H9 (cell line): ENCODE results near the gene ATP7B. TPM values are rescaled to one million over a fixed set of nuclear protein-coding genes. Genes with fewer than 3 reads are reported as not detected.
"Not testable (repeated sequence)": the region's sequence is repeated elsewhere in the genome, so short reads cannot be mapped to it uniquely, and the experiment has no call there.

Source experiments
- DNase-seq: peaks from one replicate; pipeline ENCODE4 v3.0.0-alpha.2; 2017
- H2AFZ ChIP-seq: one replicate; pipeline ENCODE4 v1.6.1; 2013; ENCODE audit warnings: mild to moderate bottlenecking, low read length, control low read depth, moderate library complexity
- H2AK5ac ChIP-seq: 2 replicates; pipeline ENCODE4 v1.6.1; 2013; ENCODE audit warnings: low read length, control low read depth, mixed read lengths; ENCODE audit not compliant: insufficient read length
- H2BK120ac ChIP-seq: one replicate; pipeline ENCODE4 v1.6.1; 2013; ENCODE audit warnings: low read depth, mild to moderate bottlenecking, low read length, control low read depth, inconsistent platforms; ENCODE audit not compliant: poor library complexity, severe bottlenecking
- H2BK12ac ChIP-seq: 2 replicates; pipeline ENCODE4 v1.6.1; 2013; ENCODE audit warnings: low read length, control low read depth, mixed read lengths, low read depth; ENCODE audit not compliant: insufficient read length
- H2BK15ac ChIP-seq: 2 replicates; pipeline ENCODE4 v1.6.1; 2013; ENCODE audit warnings: low read depth, low read length, control low read depth
- H2BK20ac ChIP-seq: one replicate; pipeline ENCODE4 v1.6.1; 2013; ENCODE audit warnings: low read depth, mild to moderate bottlenecking, low read length, control low read depth, inconsistent platforms; ENCODE audit not compliant: poor library complexity, severe bottlenecking
- H2BK5ac ChIP-seq: 2 replicates; pipeline ENCODE4 v1.6.1; 2013; ENCODE audit warnings: low read length, control low read depth, mixed read lengths; ENCODE audit not compliant: insufficient read length
- H3K14ac ChIP-seq: 2 replicates; pipeline ENCODE4 v1.6.1; 2013; ENCODE audit warnings: low read length, control low read depth; ENCODE audit not compliant: insufficient read depth
- H3K18ac ChIP-seq: 2 replicates; pipeline ENCODE4 v1.6.1; 2013; ENCODE audit warnings: low read depth, mild to moderate bottlenecking, mixed read lengths, low read length, control low read depth; ENCODE audit not compliant: insufficient read length
- H3K23ac ChIP-seq: 2 replicates; pipeline ENCODE4 v1.6.1; 2013; ENCODE audit warnings: low read length, control low read depth, mixed read lengths, low read depth; ENCODE audit not compliant: insufficient read length
- H3K23me2 ChIP-seq: 2 replicates; pipeline ENCODE4 v1.6.1; 2013; ENCODE audit warnings: low read depth, mild to moderate bottlenecking, mixed read lengths, low read length, control low read depth; ENCODE audit not compliant: insufficient read length, poor library complexity, severe bottlenecking
- H3K27ac ChIP-seq: 2 replicates; pipeline ENCODE4 v1.5.1; 2013; ENCODE audit warnings: low read length, control low read depth, mixed read lengths, low read depth; ENCODE audit not compliant: insufficient read length
- H3K27me3 ChIP-seq: 2 replicates; pipeline ENCODE4 v1.6.1; 2013; ENCODE audit warnings: low read length, control low read depth, inconsistent platforms; ENCODE audit not compliant: insufficient read depth
- H3K4ac ChIP-seq: 2 replicates; pipeline ENCODE4 v1.6.1; 2013; ENCODE audit warnings: low read depth, mild to moderate bottlenecking, control low read depth, inconsistent platforms, low read length, moderate library complexity
- H3K4me1 ChIP-seq: 2 replicates; pipeline ENCODE4 v1.6.1; 2013; ENCODE audit warnings: low read length, control low read depth, inconsistent platforms; ENCODE audit not compliant: insufficient read depth
- H3K4me2 ChIP-seq: 2 replicates; pipeline ENCODE4 v1.6.1; 2013; ENCODE audit warnings: low read length, control low read depth, mixed read lengths; ENCODE audit not compliant: insufficient read length, insufficient read depth
- H3K56ac ChIP-seq: 2 replicates; pipeline ENCODE4 v1.6.1; 2013; ENCODE audit warnings: low read depth, mild to moderate bottlenecking, mixed read lengths, low read length, control low read depth; ENCODE audit not compliant: insufficient read length
- H3K79me1 ChIP-seq: 2 replicates; pipeline ENCODE4 v1.6.1; 2013; ENCODE audit warnings: low read depth, mild to moderate bottlenecking, moderate library complexity, low read length, control low read depth, inconsistent platforms; ENCODE audit not compliant: insufficient read depth, poor library complexity, severe bottlenecking
- H3K79me2 ChIP-seq: 2 replicates; pipeline ENCODE4 v1.6.1; 2013; ENCODE audit warnings: low read length, control low read depth, inconsistent platforms; ENCODE audit not compliant: insufficient read depth
- H3K9ac ChIP-seq: 2 replicates; pipeline ENCODE4 v1.6.1; 2013; ENCODE audit warnings: low read length, control low read depth, mixed read lengths; ENCODE audit not compliant: insufficient read length; ENCODE audit errors: extremely low read depth
- H3K9me3 ChIP-seq: one replicate; pipeline ENCODE4 v1.6.1; 2013; ENCODE audit warnings: low read depth, low read length, inconsistent platforms; ENCODE audit not compliant: control insufficient read depth
- H3T11ph ChIP-seq: one replicate; pipeline ENCODE4 v1.6.1; 2013; ENCODE audit warnings: mild to moderate bottlenecking, low read length, control low read depth, inconsistent platforms
- H4K20me1 ChIP-seq: one replicate; pipeline ENCODE4 v1.6.1; 2013; ENCODE audit not compliant: control insufficient read depth, insufficient read length, insufficient read depth
- H4K5ac ChIP-seq: 2 replicates; pipeline ENCODE4 v1.6.1; 2013; ENCODE audit warnings: low read depth, mild to moderate bottlenecking, mixed read lengths, low read length, control low read depth; ENCODE audit not compliant: insufficient read length
- H4K8ac ChIP-seq: replicated peaks from 2 replicates; pipeline ENCODE4 v1.6.1; 2013; ENCODE audit warnings: low read length, control low read depth, mixed read lengths, low read depth; ENCODE audit not compliant: insufficient read length
- H4K91ac ChIP-seq: 2 replicates; pipeline ENCODE4 v1.6.1; 2013; ENCODE audit warnings: low read depth, mild to moderate bottlenecking, moderate library complexity, mixed read lengths, low read length, control low read depth; ENCODE audit not compliant: insufficient read length
- H3K27ac Mint-ChIP-seq, 3 experiments: 2 replicates in 2 of 3; 3 replicates in 1 of 3; pipeline ENCODE4 v1.8.0; 2020 to 2021; ENCODE audit warnings: mixed read lengths in 3 of 3, mild to moderate bottlenecking in 1 of 3, moderate library complexity in 1 of 3
- H3K27me3 Mint-ChIP-seq: 2 replicates; pipeline ENCODE4 v1.8.0; 2021; ENCODE audit warnings: low read depth, mild to moderate bottlenecking, moderate library complexity, mixed read lengths
- H3K36me3 Mint-ChIP-seq, 3 experiments: 2 replicates in 2 of 3; 3 replicates in 1 of 3; pipeline ENCODE4 v1.8.0; 2020 to 2021; ENCODE audit warnings: low read depth in 3 of 3, mixed read lengths in 3 of 3; ENCODE audit not compliant: insufficient read depth in 1 of 3
- H3K4me1 Mint-ChIP-seq, 2 experiments: 2 replicates each; pipeline ENCODE4 v1.8.0; 2020; ENCODE audit warnings: mixed read lengths in 2 of 2
- H3K4me3 Mint-ChIP-seq, 2 experiments: 2 replicates in 1 of 2; 3 replicates in 1 of 2; pipeline ENCODE4 v1.8.0; 2020 to 2021; ENCODE audit warnings: mild to moderate bottlenecking in 2 of 2, mixed read lengths in 2 of 2, moderate library complexity in 1 of 2
- H3K9me3 Mint-ChIP-seq, 2 experiments: 2 replicates in 1 of 2; 3 replicates in 1 of 2; pipeline ENCODE4 v1.8.0; 2020; ENCODE audit warnings: mild to moderate bottlenecking in 2 of 2, mixed read lengths in 2 of 2, moderate library complexity in 1 of 2
- WGBS: extraction: QIAGEN DNeasy Blood & Tissue Kit; methylation state at CpG from one replicate; pipeline ENCODE4 v1.1.7; 2013; ENCODE audit warnings: missing lambda C conversion rate, low lambda C conversion rate, mixed read lengths; ENCODE audit not compliant: insufficient read length; ENCODE audit errors: extremely low coverage; 5-methylcytosine and 5-hydroxymethylcytosine counted together
- total RNA-seq: library from RNA; stranded (reverse); gene quantifications from 2 replicates; pipeline ENCODE4 v1.2.1, GENCODE V29; 2021

Gene ATP7B
- total RNA-seq, 1 experiment from 2014 or later = 5.8 TPM

DNA sequence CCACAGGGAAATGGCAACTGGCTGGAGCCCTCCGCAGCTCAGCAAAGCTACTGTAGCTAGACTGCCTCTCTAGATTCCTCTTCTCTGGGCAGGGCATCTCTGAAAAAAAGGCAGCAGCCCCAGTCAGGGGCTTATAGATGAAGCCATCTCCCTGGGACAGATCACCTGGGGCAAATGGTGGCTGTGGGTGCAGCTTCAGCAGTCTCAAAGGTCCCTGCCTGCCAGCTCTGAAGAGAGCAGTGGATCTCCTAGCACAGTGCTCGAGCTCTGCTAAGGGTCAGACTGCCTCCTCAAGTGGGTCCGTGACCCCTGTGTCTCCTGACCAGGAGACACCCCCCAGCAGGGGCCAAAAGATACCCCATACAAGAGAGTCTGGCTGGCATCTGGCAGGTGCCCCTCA lies 28.0 kb downstream of the ATP7B start:
- not testable (repeated sequence) for H3K79me1 ChIP-seq, H3K79me2 ChIP-seq, DNase-seq, H2BK15ac ChIP-seq, H3K27me3 Mint-ChIP-seq, H3K27ac ChIP-seq, H3K23me2 ChIP-seq, H3K4me1 Mint-ChIP-seq, H3K4ac ChIP-seq, H3K36me3 Mint-ChIP-seq, H2BK20ac ChIP-seq, H3K4me1 ChIP-seq, H3K56ac ChIP-seq, H3K9ac ChIP-seq, H3K4me3 Mint-ChIP-seq, H3K9me3 ChIP-seq, H4K91ac ChIP-seq, H4K8ac ChIP-seq, H3K23ac ChIP-seq, H3K27ac Mint-ChIP-seq, H2BK12ac ChIP-seq, H2BK120ac ChIP-seq, H3K18ac ChIP-seq, H2AFZ ChIP-seq, H2BK5ac ChIP-seq, H3K27me3 ChIP-seq, H4K20me1 ChIP-seq, H3K4me2 ChIP-seq, H4K5ac ChIP-seq, H3T11ph ChIP-seq, H3K14ac ChIP-seq, H2AK5ac ChIP-seq
- H3K9me3 Mint-ChIP-seq = peaks cover 7 to 12% of the 10 kb centered on the region in 2 experiments; a peak in 4 of 5 replicates
- WGBS = no CpG with 5 or more reads among the region's 3 CpGs
